ENCODE data around the gene ANKRD33B.
"Not testable (repeated sequence)": the region's sequence is repeated elsewhere in the genome, so short reads cannot be mapped to it uniquely, and the experiment has no call there.

ANKRD33B gene

DNA sequence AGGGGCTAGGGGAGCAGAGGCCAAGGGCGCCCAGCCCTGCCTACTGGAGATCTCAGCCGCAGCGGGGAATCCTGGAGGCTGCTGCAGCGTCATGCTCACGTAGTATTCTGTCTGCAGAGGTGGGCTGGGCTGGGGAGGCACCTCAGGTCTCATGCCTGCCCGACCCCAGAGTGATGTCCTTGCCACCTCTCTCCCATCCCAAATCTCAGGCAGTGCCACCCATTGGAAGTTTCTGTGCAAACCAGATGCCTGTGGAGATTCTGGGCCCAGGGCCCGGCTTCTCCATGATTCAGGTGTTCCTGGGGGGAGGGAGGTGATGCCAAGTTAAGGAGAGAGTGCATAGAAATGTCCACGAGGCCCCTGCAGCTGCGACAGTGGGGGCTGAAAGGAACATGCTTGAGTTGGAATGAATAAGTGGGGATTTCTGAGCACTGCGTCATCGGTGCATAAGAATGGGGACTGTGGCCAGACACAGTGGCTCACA, 72.0 kb downstream of the ANKRD33B start:
- TF ChIP-seq, protein P1, sequence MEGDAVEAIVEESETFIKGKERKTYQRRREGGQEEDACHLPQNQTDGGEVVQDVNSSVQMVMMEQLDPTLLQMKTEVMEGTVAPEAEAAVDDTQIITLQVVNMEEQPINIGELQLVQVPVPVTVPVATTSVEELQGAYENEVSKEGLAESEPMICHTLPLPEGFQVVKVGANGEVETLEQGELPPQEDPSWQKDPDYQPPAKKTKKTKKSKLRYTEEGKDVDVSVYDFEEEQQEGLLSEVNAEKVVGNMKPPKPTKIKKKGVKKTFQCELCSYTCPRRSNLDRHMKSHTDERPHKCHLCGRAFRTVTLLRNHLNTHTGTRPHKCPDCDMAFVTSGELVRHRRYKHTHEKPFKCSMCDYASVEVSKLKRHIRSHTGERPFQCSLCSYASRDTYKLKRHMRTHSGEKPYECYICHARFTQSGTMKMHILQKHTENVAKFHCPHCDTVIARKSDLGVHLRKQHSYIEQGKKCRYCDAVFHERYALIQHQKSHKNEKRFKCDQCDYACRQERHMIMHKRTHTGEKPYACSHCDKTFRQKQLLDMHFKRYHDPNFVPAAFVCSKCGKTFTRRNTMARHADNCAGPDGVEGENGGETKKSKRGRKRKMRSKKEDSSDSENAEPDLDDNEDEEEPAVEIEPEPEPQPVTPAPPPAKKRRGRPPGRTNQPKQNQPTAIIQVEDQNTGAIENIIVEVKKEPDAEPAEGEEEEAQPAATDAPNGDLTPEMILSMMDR (IDR thresholded peaks at IDR 0.05; ENCODE audit: low read depth, low read length, missing control alignments): no peak
- no peak for DNase-seq (ENCODE audit: low read depth)
- H3K4me3 ChIP-seq (ENCODE audit: low read depth, low read length): peak overlapping the region; percentile 31

DNA sequence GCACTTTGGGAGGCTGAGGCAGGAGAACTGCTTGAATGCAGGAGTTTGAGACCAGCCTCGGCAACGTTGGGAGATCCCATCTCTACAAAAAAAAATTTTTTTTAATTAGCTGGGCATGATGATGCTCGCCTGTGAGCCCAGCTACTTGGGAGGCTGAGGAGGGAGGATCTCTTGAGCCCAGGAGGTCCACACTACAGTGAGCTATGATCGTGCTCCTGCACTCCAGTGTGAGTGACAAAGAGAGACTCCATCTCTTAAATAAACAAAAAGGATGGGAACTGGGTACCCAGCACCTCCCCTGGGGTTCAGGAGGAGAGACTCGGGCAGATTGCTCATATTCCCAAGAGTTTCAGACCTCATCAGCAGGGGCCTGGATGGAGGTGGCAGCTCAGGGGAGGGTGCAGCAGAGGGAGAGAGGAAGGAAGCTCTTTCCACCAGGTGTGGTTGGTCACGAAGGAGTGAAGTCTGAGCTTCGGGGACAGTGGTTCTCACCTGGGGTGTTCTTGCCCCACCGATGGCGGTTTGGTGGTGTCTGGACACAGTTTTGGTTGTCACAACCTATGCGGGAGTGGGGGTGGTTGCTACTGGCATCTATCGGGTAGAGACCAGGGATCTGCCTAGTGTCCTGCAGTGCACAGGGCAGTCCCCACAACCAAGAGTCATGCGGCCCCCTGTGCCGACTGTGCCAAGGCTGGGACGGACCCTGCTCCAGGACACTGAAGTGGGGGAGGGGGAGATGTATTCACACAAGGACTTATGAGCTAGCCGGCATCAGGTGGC, 72.7 kb downstream of the ANKRD33B start:
- DNase-seq (ENCODE audit: low read depth): no peak
- no peak overlapping the region; the same call in 1 of the 2 replicates for H3K4me3 ChIP-seq (ENCODE audit: low read depth, low read length)
- TF ChIP-seq, protein P1 (IDR thresholded peaks at IDR 0.05; ENCODE audit: low read depth, low read length, missing control alignments): no peak

DNA sequence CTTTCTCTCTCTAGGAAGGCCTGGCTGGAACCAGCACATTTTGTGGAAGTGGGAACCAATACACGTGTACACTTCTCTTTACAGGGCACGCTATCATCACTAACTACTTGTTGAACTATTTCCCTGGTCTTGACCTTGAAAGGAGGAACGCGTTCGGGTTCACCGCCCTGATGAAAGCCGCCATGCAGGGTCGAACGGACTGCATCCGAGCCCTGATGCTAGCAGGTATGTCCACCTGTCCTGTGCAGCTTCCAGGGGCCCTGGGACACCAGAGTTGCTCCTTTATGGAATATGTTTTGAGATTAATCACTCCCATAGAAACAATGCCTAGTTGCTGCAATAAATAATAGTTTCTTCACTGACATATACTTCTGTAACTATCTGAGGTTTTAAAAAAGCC, 74.1 kb downstream of the ANKRD33B start:
- TF ChIP-seq, protein P1 (IDR thresholded peaks at IDR 0.05; ENCODE audit: low read depth, low read length, missing control alignments): no peak
- DNase-seq (ENCODE audit: low read depth): no peak
- no peak overlapping the region for H3K4me3 ChIP-seq (ENCODE audit: low read depth, low read length)

DNA sequence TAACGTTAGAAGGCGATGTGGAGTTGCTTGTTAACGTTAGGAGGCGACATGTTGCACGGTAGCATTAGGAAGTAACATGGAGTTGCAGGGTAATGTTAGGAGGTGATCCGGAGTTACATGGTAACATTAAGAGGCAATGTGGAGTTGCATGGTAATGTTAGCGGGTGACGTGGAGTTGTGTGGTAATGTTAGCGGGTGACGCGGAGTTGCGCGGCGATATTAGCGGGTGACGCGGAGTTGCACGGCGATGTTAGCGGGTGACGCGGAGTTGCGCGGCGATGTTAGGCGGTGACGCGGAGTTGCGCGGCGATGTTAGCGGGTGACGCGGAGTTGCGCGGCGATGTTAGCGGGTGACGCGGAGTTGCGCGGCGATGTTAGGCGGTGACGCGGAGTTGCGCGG, 74.9 kb downstream of the ANKRD33B start:
- not testable (repeated sequence) for H3K4me3 ChIP-seq (ENCODE audit: low read depth, low read length); DNase-seq (ENCODE audit: low read depth)

DNA sequence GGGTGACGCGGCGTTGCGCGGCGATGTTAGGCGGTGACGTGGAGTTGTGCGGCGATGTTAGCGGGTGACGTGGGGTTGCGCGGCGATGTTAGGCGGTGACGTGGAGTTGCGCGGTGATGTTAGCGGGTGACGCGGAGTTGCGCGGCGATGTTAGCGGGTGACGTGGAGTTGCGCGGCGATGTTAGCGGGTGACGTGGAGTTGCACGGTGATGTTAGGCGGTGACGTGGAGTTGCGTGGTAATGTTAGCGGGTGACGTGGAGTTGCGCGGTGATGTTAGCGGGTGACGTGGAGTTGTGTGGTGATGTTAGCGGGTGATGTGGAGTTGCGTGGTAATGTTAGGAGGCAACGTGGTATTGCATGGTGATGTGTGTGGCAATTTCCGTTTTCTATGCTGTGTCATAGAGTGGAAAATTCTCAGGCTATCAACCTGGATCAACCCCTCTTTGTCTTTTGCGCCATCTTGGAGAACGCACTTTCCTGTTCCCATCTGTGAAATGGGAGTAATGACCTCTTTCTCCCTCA, 76.0 kb downstream of the ANKRD33B start:
- TF ChIP-seq, protein P1 (IDR thresholded peaks at IDR 0.05; ENCODE audit: low read depth, low read length, missing control alignments): no peak
- no peak overlapping the region for H3K4me3 ChIP-seq (ENCODE audit: low read depth, low read length)
- no peak for DNase-seq (ENCODE audit: low read depth)

DNA sequence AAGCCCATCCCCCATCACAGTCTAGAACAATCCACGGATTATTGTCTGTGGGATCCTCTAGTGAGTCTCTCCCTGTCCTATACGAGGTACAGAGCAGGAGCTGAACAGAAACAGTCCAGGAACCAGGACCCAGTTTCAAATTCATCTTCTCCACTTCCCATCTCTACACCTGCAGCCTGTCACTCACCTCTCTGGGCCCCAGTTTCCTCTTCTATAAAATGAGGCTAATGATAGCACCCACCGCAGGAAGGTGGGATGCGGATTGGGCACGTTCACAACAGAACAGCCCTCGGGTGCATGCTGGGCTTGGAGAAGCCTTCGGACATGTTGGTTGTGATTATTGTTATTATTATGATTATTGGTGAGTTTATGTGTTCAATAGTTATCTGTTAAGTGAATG, 78.5 kb downstream of the ANKRD33B start:
- no peak overlapping the region for H3K4me3 ChIP-seq (ENCODE audit: low read depth, low read length)
- DNase-seq (ENCODE audit: low read depth): no peak
- TF ChIP-seq, protein P1 (IDR thresholded peaks at IDR 0.05; ENCODE audit: low read depth, low read length, missing control alignments): no peak

DNA sequence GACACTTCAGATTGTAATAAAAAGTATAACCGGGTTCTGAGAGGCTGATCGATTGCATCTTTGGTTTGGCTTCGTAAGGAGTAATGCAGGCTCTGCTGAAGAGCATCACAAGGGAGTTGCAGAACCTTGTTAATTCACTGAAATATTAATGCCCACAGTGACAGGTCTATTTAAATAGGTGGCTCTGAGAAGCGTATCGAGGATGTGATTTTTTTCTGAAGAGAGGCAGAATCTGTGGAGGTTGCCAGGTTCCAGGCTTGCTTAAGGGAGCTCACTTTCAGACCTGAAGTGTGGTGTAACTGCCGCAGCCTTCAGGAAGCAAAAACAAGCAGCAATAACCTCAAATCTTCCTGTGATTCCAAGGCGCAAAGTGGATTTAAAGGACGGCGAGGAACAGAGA, 80.3 kb downstream of the ANKRD33B start:
- H3K4me3 ChIP-seq (ENCODE audit: low read depth, low read length): no peak overlapping the region
- TF ChIP-seq, protein P1 (IDR thresholded peaks at IDR 0.05; ENCODE audit: low read depth, low read length, missing control alignments): no peak
- no peak for DNase-seq (ENCODE audit: low read depth)

Data from GM12864 (cell line).